ENCODE results near the gene FOXO3B. TPM values are rescaled to one million over a fixed set of nuclear protein-coding genes. Genes with fewer than 3 reads are reported as not detected.

FOXO3B gene
- total and polyA plus RNA-seq, 12 donors, result 0.22 to 1.1 (median 0.77) TPM

Other genes starting within 250 kb of the FOXO3B start
- under 1 TPM in 1 of 10 donors, not detected in 9; 0.18 TPM for gene LGALS9C, start 205.5 kb downstream of the FOXO3B start, total RNA-seq
- not detected for gene LGALS9C, start 205.5 kb downstream of the FOXO3B start, polyA plus RNA-seq
- gene TBC1D28, start 37.9 kb downstream of the FOXO3B start, total RNA-seq, result not detected
- not detected for gene TBC1D28, start 37.9 kb downstream of the FOXO3B start, polyA plus RNA-seq
- under 1 TPM in 2 of 10 donors, not detected in 8; 0.10 to 0.15 TPM for gene FBXW10, start 61.7 kb upstream of the FOXO3B start, total RNA-seq
- gene FBXW10, start 61.7 kb upstream of the FOXO3B start, polyA plus RNA-seq, result under 1 TPM; 0.03 to 0.07 TPM
- 10 to 100 TPM; 15.5 to 29.8 (median 21.7) TPM for gene TVP23B, start 98.9 kb upstream of the FOXO3B start, total RNA-seq
- gene TVP23B, start 98.9 kb upstream of the FOXO3B start, polyA plus RNA-seq, result 10 to 100 TPM; 18.4 to 26.2 TPM
- 10 to 100 TPM; 12.8 to 23.2 (median 16.2) TPM for gene PRPSAP2, start 175.8 kb upstream of the FOXO3B start, total RNA-seq
- gene PRPSAP2, start 175.8 kb upstream of the FOXO3B start, polyA plus RNA-seq, result 10 to 100 TPM; 17.9 to 22.3 TPM

Data from heart right ventricle (tissue), 12 donors.